HepG2 (cell line): Measurements from ENCODE around the gene RAB35. TPM values are rescaled to one million over a fixed set of nuclear protein-coding genes. Genes with fewer than 3 reads are reported as not detected.

Source experiments
- ATAC-seq: fragments of 200-7000 bp; cut with Tn5 transposase; 3 replicates; pipeline ENCODE4 v1.9.1; 2020; ENCODE audit warnings: mild to moderate bottlenecking, moderate library complexity
- BruUV-seq: library from RNA; stranded (reverse); fragments of 400-500 nt; replicated peaks from 2 replicates; lab custom pipeline; 2021; lab: Mats Ljungman, UMichigan
- CTCF ChIA-PET: fragments of 300-600 bp; formaldehyde crosslinking; extraction: SDS; loops from one replicate; lab custom pipeline; 2021; ENCODE audit warnings: low total read pairs, inconsistent platforms, low intra/inter-chr PET ratio; lab: Yijun Ruan, JAX
- POLR2A ChIA-PET: fragments of 350-600 bp; sonication (Branson Sonifier 250); formaldehyde crosslinking; loops from one replicate; lab custom pipeline; 2020; ENCODE audit warnings: antibody characterized with exemption, inconsistent platforms; lab: Yijun Ruan, JAX
- DNase-seq: peaks from one replicate; pipeline ENCODE4 v3.0.0-alpha.2; 2015; ENCODE audit warnings: low spot score
- FAIRE-seq: peaks from 3 replicates; lab custom pipeline; 2011; peaks lifted over from hg19 to GRCh38; lab: Jason Lieb, UNC
- H2AFZ ChIP-seq: one replicate; pipeline ENCODE4 v1.6.1; 2011; ENCODE audit warnings: low read length, inconsistent platforms
- H3K27ac ChIP-seq: fragments of 300-600 bp; 3 replicates; pipeline ENCODE4 v1.8.0; 2011; ENCODE audit warnings: mixed run types, mild to moderate bottlenecking, mixed read lengths, low read length, inconsistent platforms; ENCODE audit not compliant: insufficient read depth; ENCODE audit errors: extremely low read length
- H3K27me3 ChIP-seq, 2 experiments: fragments of 200-600 bp in 1 of 2; 2 replicates in 1 of 2; 3 replicates in 1 of 2; pipeline versions ENCODE4 v1.6.0 to v1.8.0; 2011; ENCODE audit warnings: low read length in 2 of 2, mild to moderate bottlenecking in 2 of 2, moderate library complexity in 2 of 2, inconsistent platforms in 1 of 2; ENCODE audit not compliant: insufficient read depth in 2 of 2, control insufficient read depth in 1 of 2
- H3K36me3 ChIP-seq, 2 experiments: fragments of 200-600 bp in 1 of 2; replicated peaks in 1 of 2; 2 replicates in 1 of 2; 3 replicates in 1 of 2; pipeline versions ENCODE4 v1.5.1 to v1.8.0; 2011; ENCODE audit warnings: low read length in 2 of 2, inconsistent platforms in 1 of 2; ENCODE audit not compliant: insufficient read depth in 2 of 2, control insufficient read depth in 1 of 2
- H3K4me1 ChIP-seq: 2 replicates; pipeline ENCODE4 v1.5.1; 2012; ENCODE audit warnings: low read length, inconsistent platforms; ENCODE audit not compliant: insufficient read depth
- H3K4me2 ChIP-seq: 2 replicates; pipeline ENCODE4 v1.6.0; 2011; ENCODE audit warnings: low read depth, low read length, inconsistent platforms
- H3K4me3 ChIP-seq, 3 experiments: fragments of 200-600 bp in 1 of 3; sonication (generic), shearing (Covaris generic) in 1 of 3; replicated peaks in 1 of 3; 2 replicates each; pipeline ENCODE4 v1.5.1; 2011 to 2016; ENCODE audit warnings: low read length in 3 of 3, inconsistent platforms in 2 of 3, low read depth in 2 of 3, mild to moderate bottlenecking in 2 of 3, control low read depth in 1 of 3, mixed read lengths in 1 of 3; ENCODE audit not compliant: insufficient read depth in 1 of 3
- H3K79me2 ChIP-seq: one replicate; pipeline ENCODE4 v1.6.1; 2011; ENCODE audit warnings: low read length, inconsistent platforms; ENCODE audit not compliant: insufficient read depth
- H3K9ac ChIP-seq: 2 replicates; pipeline ENCODE4 v1.6.0; 2011; ENCODE audit warnings: mild to moderate bottlenecking, low read depth, low read length, inconsistent platforms; ENCODE audit not compliant: insufficient read depth
- H3K9me3 ChIP-seq: 2 replicates; pipeline ENCODE4 v1.5.1; 2012; ENCODE audit warnings: mild to moderate bottlenecking, low read length
- H4K20me1 ChIP-seq: 2 replicates; pipeline ENCODE4 v1.6.0; 2011; ENCODE audit warnings: inconsistent platforms, mild to moderate bottlenecking, low read length, moderate library complexity; ENCODE audit not compliant: insufficient read depth
- ADNP ChIP-seq: sonication (generic); formaldehyde crosslinking; IDR thresholded peaks from 2 replicates; pipeline ENCODE4 v1.4.0; 2020; ENCODE audit warnings: missing genetic modification reagents
- AHR ChIP-seq: IDR thresholded peaks from 2 replicates; pipeline ENCODE4 v1.6.1; 2018; ENCODE audit warnings: missing genetic modification reagents, missing compliant biosample characterization
- CEBPG ChIP-seq: IDR thresholded peaks from 2 replicates; pipeline ENCODE4 v1.6.1; 2016
- EED ChIP-seq: sonication (generic); formaldehyde crosslinking; IDR thresholded peaks from 2 replicates; pipeline ENCODE4 v1.5.0; 2020; ENCODE audit warnings: mild to moderate bottlenecking, missing genetic modification reagents
- GFI1 ChIP-seq: sonication (generic); formaldehyde crosslinking; IDR thresholded peaks from 2 replicates; pipeline ENCODE4 v1.5.0; 2020; ENCODE audit warnings: missing genetic modification reagents, mild to moderate bottlenecking, borderline replicate concordance
- GZF1 ChIP-seq: sonication (generic); formaldehyde crosslinking; IDR thresholded peaks from 2 replicates; pipeline ENCODE4 v1.5.1; 2020; ENCODE audit warnings: mild to moderate bottlenecking, missing genetic modification reagents
- HMG20B ChIP-seq: conservative IDR thresholded peaks from 2 replicates; pipeline ENCODE4 v1.6.1; 2016; ENCODE audit warnings: missing genetic modification reagents, missing compliant biosample characterization
- HNRNPUL1 ChIP-seq: fragments of 200-400 bp; formaldehyde crosslinking; IDR thresholded peaks from 2 replicates; pipeline ENCODE4 v1.6.1; 2017; ENCODE audit warnings: low read depth, mild to moderate bottlenecking, low read length, moderate library complexity
- KAT2B ChIP-seq: fragments of 150-350 bp; IDR thresholded peaks from 2 replicates; pipeline ENCODE4 v1.6.1; 2014; ENCODE audit warnings: low read depth, low read length, borderline replicate concordance
- MAZ ChIP-seq, 2 experiments: sonication (generic) in 1 of 2; formaldehyde crosslinking in 1 of 2; IDR thresholded peaks; 2 replicates each; pipeline versions ENCODE4 v1.5.0 to v1.6.1; 2012 to 2020; ENCODE audit warnings: low read depth in 2 of 2, mild to moderate bottlenecking in 2 of 2, borderline replicate concordance in 1 of 2, improper control_type of control experiment in 1 of 2, low read length in 1 of 2, missing genetic modification reagents in 1 of 2, moderate library complexity in 1 of 2
- NR2F2 ChIP-seq: IDR thresholded peaks from 2 replicates; pipeline ENCODE4 v1.6.1; 2012; ENCODE audit warnings: low read depth, inconsistent platforms, borderline replicate concordance
- PAF1 ChIP-seq: IDR thresholded peaks from 2 replicates; pipeline ENCODE4 v1.6.1; 2016; ENCODE audit warnings: missing genetic modification reagents, missing compliant biosample characterization
- PHF8 ChIP-seq: sonication (generic); formaldehyde crosslinking; IDR thresholded peaks from 2 replicates; pipeline ENCODE4 v1.5.0; 2020; ENCODE audit warnings: missing genetic modification reagents
- ZNF547 ChIP-seq: sonication (generic); formaldehyde crosslinking; IDR thresholded peaks from 2 replicates; pipeline ENCODE4 v1.5.1; 2020; ENCODE audit warnings: mild to moderate bottlenecking, missing genetic modification reagents
- ZNF589 ChIP-seq: sonication (generic); formaldehyde crosslinking; conservative IDR thresholded peaks from 2 replicates; pipeline ENCODE4 v1.8.0; 2022; ENCODE audit warnings: mild to moderate bottlenecking, moderate library complexity, missing genetic modification reagents
- ZNF780A ChIP-seq: sonication (generic); formaldehyde crosslinking; IDR thresholded peaks from 2 replicates; pipeline ENCODE4 v1.8.0; 2022; ENCODE audit warnings: mild to moderate bottlenecking, missing genetic modification reagents, moderate library complexity
- ZSCAN29 ChIP-seq: sonication (generic); formaldehyde crosslinking; conservative IDR thresholded peaks from 2 replicates; pipeline ENCODE4 v1.4.0; 2020; ENCODE audit warnings: mild to moderate bottlenecking, missing genetic modification reagents
- WGBS: methylation state at CpG from one replicate; pipeline ENCODE4 v1.1.6; 2017; ENCODE audit warnings: low lambda C conversion rate; 5-methylcytosine and 5-hydroxymethylcytosine counted together
- in situ Hi-C: cut with HindIII; loops from 2 replicates; pipeline ENCODE4 v1.10.0; 2017; ENCODE audit warnings: low pct_unique_long_range_greater_than_20kb; ENCODE audit not compliant: extremely low pct_ligation_motif_present
- intact Hi-C: fragments of 100-400 bp; cut with micrococcal nuclease; formaldehyde crosslinking; loops from one replicate; pipeline ENCODE4 v1.10.0; 2022; ENCODE audit not compliant: unreplicated experiment
- polyA plus RNA-seq, 8 experiments: library from polyadenylated mRNA; depleted of rRNA in 3 of 8; stranded (reverse) in 7 of 8; unstranded in 1 of 8; fragments of >200 nt; fragmentation: Illumina TruSeq in 4 of 8; extraction: Trizol in 4 of 8; gene quantifications; 2 replicates each; pipeline versions ENCODE4 v1.2.1 to v1.2.3, GENCODE V29; 2011 to 2016; ENCODE audit warnings: low read depth in 4 of 8, missing spikeins in 1 of 8, mixed read lengths in 1 of 8; ENCODE audit not compliant: insufficient read depth in 1 of 8
- total RNA-seq, 5 experiments: library from RNA; depleted of rRNA; stranded (reverse); fragments of >200 nt; fragmentation: Illumina TruSeq; extraction: Trizol; gene quantifications; 2 replicates each; pipeline ENCODE4 v1.2.3, GENCODE V29; 2016; ENCODE audit warnings: low read depth in 1 of 5
- TF ChIP-seq, protein P1 (sequence below): sonication (generic); formaldehyde crosslinking; IDR thresholded peaks from 2 replicates; pipeline ENCODE4 v1.8.1; 2023; ENCODE audit warnings: missing genetic modification reagents, mild to moderate bottlenecking, borderline replicate concordance

RAB35 gene
- total and polyA plus RNA-seq, 2 of the 13 experiments (the other 11 are each of a cell fraction or from before 2014, with no cell fraction given), result 25.2 to 29.1 TPM

DNA sequence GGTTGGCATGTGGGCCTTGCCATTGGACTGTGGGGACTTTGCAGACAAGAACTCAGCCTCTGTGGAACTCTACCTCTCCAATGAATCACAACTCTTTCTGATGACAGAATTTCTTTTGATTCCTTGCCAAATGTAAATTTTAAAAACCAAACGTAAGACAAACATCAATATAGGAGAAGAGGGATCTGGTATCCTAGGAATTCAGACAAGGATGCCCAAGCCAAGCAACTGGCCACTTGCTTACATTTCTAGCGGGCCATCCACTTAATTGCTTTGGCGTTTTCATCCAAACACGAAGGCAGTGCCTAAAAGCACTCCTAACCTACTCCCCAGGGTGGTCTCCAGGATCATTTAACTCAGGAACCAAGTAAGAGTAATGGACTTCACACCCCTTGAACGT, 23.4 kb upstream of the RAB35 start:
- ChIA-PET POLR2A (no interaction called here), CTCF (no interaction called here)
- 90% methylated on average over 5 of the region's 5 CpGs for WGBS
- ATAC-seq (no peak), DNase-seq (no peak), FAIRE-seq (no peak)
- Histone ChIP-seq H3K27ac (no peak overlapping the region), H3K79me2 (no peaks in the 10 kb centered on the region), H3K4me3 (no peak overlapping the region), H3K27me3 (no peaks in the 10 kb centered on the region), H3K9ac (no peak overlapping the region), H3K36me3 (peaks cover 68 to 91% of the 10 kb centered on the region in 2 experiments), H3K9me3 (no peaks in the 10 kb centered on the region), H3K4me2 (no peak overlapping the region), H2AFZ (no peak overlapping the region), H3K4me1 (no peaks in the 10 kb centered on the region), H4K20me1 (no peaks in the 10 kb centered on the region; the same call in 1 of the 2 replicates)
- in situ Hi-C loops, result no loop called here
- intact Hi-C loops, result no loop called here
- TF ChIP-seq KAT2B, result no peak
- TF ChIP-seq, protein P1, sequence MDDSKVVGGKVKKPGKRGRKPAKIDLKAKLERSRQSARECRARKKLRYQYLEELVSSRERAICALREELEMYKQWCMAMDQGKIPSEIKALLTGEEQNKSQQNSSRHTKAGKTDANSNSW (CRISPR knock-in tag), result no peak
- TF ChIP-seq ZNF780A (CRISPR knock-in tag), result no peak
- no peak for TF ChIP-seq CEBPG
- TF ChIP-seq NR2F2, result no peak
- no peak for TF ChIP-seq ZNF547
- TF ChIP-seq GFI1, result no peak
- no peak for TF ChIP-seq AHR
- TF ChIP-seq ADNP (CRISPR knock-in tag), result no peak
- no peak for TF ChIP-seq MAZ (IDR thresholded peaks at IDR 0.05; ENCODE audit: borderline replicate concordance, low read depth, low read length)
- TF ChIP-seq MAZ (CRISPR knock-in tag; IDR thresholded peaks at IDR 0.05; ENCODE audit: low read depth), result no peak
- no peak for TF ChIP-seq PAF1
- TF ChIP-seq HMG20B (CRISPR knock-in tag), result no peak
- TF ChIP-seq HNRNPUL1, result no peak
- no peak for TF ChIP-seq ZNF589 (CRISPR knock-in tag)
- TF ChIP-seq EED (CRISPR knock-in tag), result no peak
- TF ChIP-seq PHF8 (CRISPR knock-in tag), result no peak
- TF ChIP-seq ZSCAN29 (CRISPR knock-in tag), result no peak
- TF ChIP-seq GZF1, result no peak
- BruUV-seq, result TSS peak; percentile 19
